A549 treated with GW870086 at 1 μM for 4 hours (cell line): ENCODE measurements around the gene LGMN. TPM values are rescaled to one million over a fixed set of nuclear protein-coding genes. Genes with fewer than 3 reads are reported as not detected.

Source experiments
- total RNA-seq: library from RNA; stranded (reverse); fragments of 200-300 nt; extraction: Qiagen RNA extraction; gene quantifications from 5 replicates; pipeline ENCODE4 v1.2.3, GENCODE V29; 2022; ENCODE audit warnings: low read depth

The LGMN gene
- total RNA-seq, result 51.6 to 61.4 TPM (median 58.2 TPM) in 5 replicates

GRCh38 chr14:92748259-92749016 lies at the start of gene LGMN:
TSS of gene LGMN (minus strand) at chr14:92748627. CDS start at chr14:92732786, 15,841 bp downstream.

GRCh38 chr14:92793709-92794546 lies 45.5 kb upstream of the LGMN start, which contains the start of gene GOLGA5:
TSS of gene GOLGA5 (plus strand) at chr14:92794305. CDS start at chr14:92797438, 3,133 bp downstream.

Other genes with a start within 250 kb of the LGMN start
- gene RIN3, start 234.8 kb downstream of the LGMN start, total RNA-seq, result 18.4 to 25.2 TPM (median 24.0 TPM) in 5 replicates
- gene GOLGA5, start 45.7 kb upstream of the LGMN start, total RNA-seq, result 21.4 to 29.2 TPM (median 28.6 TPM) in 5 replicates
- gene CHGA, start 174.5 kb upstream of the LGMN start, total RNA-seq, result 1.3 to 1.8 TPM (median 1.7 TPM) in 5 replicates